GM12878 (cell line): Measurements from ENCODE around the gene GPR141. TPM values are rescaled to one million over a fixed set of nuclear protein-coding genes. Genes with fewer than 3 reads are reported as not detected.

Experiments used
- ATAC-seq: fragments of 200-7000 bp; cut with Tn5 transposase; 3 replicates; pipeline ENCODE4 v1.9.1; 2020; ENCODE audit warnings: mild to moderate bottlenecking, moderate library complexity
- BruUV-seq: library from RNA; stranded (reverse); fragments of 400-500 nt; replicated peaks from 2 replicates; lab custom pipeline; 2021; lab: Mats Ljungman, UMichigan
- CTCF ChIA-PET: fragments of 300-600 bp; sonication (Branson Sonifier 250); formaldehyde crosslinking; extraction: SDS; loops from one replicate; lab custom pipeline; 2021; ENCODE audit warnings: inconsistent platforms; lab: Yijun Ruan, JAX
- POLR2A ChIA-PET: fragments of 350-600 bp; formaldehyde crosslinking; extraction: SDS; loops from one replicate; lab custom pipeline; 2021; ENCODE audit warnings: inconsistent platforms; lab: Charles Lee
- RAD21 ChIA-PET: fragments of 300-600 bp; sonication (Branson Sonifier 250); formaldehyde crosslinking; loops from one replicate; lab custom pipeline; 2023; ENCODE audit warnings: antibody characterized with exemption; ENCODE audit not compliant: unreplicated experiment; lab: Charles Lee
- SMC1A ChIA-PET: fragments of 300-600 bp; sonication (Branson Sonifier 250); formaldehyde crosslinking; loops from one replicate; lab custom pipeline; 2023; ENCODE audit not compliant: unreplicated experiment, uncharacterized antibody; lab: Charles Lee
- DNase-seq: peaks from one replicate; pipeline ENCODE4 v3.0.0-alpha.2; 2011; ENCODE audit warnings: low read depth, low spot score
- FAIRE-seq: peaks from 3 replicates; lab custom pipeline; 2011; peaks lifted over from hg19 to GRCh38; lab: Jason Lieb, UNC
- H2AFZ ChIP-seq: 2 replicates; pipeline ENCODE4 v1.6.0; 2011; ENCODE audit warnings: low read depth, low read length, control low read depth; ENCODE audit not compliant: control insufficient read depth
- H3K27ac ChIP-seq: 2 replicates; pipeline ENCODE4 v1.5.1; 2011; ENCODE audit warnings: control low read depth; ENCODE audit not compliant: control insufficient read depth, insufficient read depth
- H3K27me3 ChIP-seq, 2 experiments: replicated peaks in 1 of 2; 2 replicates each; pipeline versions ENCODE4 v1.6.0 to v1.6.1; 2011; ENCODE audit warnings: low read length in 1 of 2; ENCODE audit not compliant: control insufficient read depth in 2 of 2, insufficient read depth in 2 of 2
- H3K36me3 ChIP-seq, 2 experiments: 2 replicates each; pipeline ENCODE4 v1.5.1; 2011; ENCODE audit warnings: low read length in 1 of 2; ENCODE audit not compliant: control insufficient read depth in 2 of 2, insufficient read depth in 2 of 2
- H3K4me1 ChIP-seq: 2 replicates; pipeline ENCODE4 v1.6.1; 2011; ENCODE audit warnings: mild to moderate bottlenecking, low read length, moderate library complexity, mixed read lengths; ENCODE audit not compliant: control insufficient read depth, insufficient read depth
- H3K4me2 ChIP-seq: 2 replicates; pipeline ENCODE4 v1.6.0; 2011; ENCODE audit warnings: control low read depth; ENCODE audit not compliant: control insufficient read depth, insufficient read depth
- H3K4me3 ChIP-seq: fragments of 200-600 bp; sonication (generic); 2 replicates; pipeline ENCODE4 v1.5.1; 2016
- H3K79me2 ChIP-seq: 2 replicates; pipeline ENCODE4 v1.6.0; 2011; ENCODE audit warnings: low read length; ENCODE audit not compliant: control insufficient read depth, insufficient read depth
- H3K9ac ChIP-seq: 2 replicates; pipeline ENCODE4 v1.8.0; 2011; ENCODE audit warnings: low read length, control low read depth, mixed read lengths; ENCODE audit not compliant: control insufficient read depth, insufficient read depth
- H3K9me3 ChIP-seq: replicated peaks from 3 replicates; pipeline ENCODE4 v1.5.1; 2011; ENCODE audit warnings: mild to moderate bottlenecking, low read length; ENCODE audit not compliant: control insufficient read depth, insufficient read depth
- H4K20me1 ChIP-seq: 2 replicates; pipeline ENCODE4 v1.6.0; 2011; ENCODE audit not compliant: control insufficient read depth, insufficient read depth
- ATF2 ChIP-seq: IDR thresholded peaks from 2 replicates; pipeline ENCODE4 v1.6.1; 2012; ENCODE audit warnings: low read length, inconsistent platforms
- BCLAF1 ChIP-seq: fragments of 450-650 bp; IDR thresholded peaks from 2 replicates; pipeline ENCODE4 v1.6.1; 2017; ENCODE audit warnings: antibody characterized with exemption, mild to moderate bottlenecking, moderate library complexity
- CHD2 ChIP-seq: IDR thresholded peaks from 2 replicates; pipeline ENCODE4 v1.6.1; 2011; ENCODE audit warnings: low read depth, low read length, improper control_type of control experiment, borderline replicate concordance
- DPF2 ChIP-seq: fragments of 450-650 bp; IDR thresholded peaks from 2 replicates; pipeline ENCODE4 v1.6.1; 2017; ENCODE audit warnings: mild to moderate bottlenecking
- MYC ChIP-seq: IDR thresholded peaks from 2 replicates; pipeline ENCODE4 v1.6.1; 2011; ENCODE audit warnings: mild to moderate bottlenecking, low read length, moderate library complexity, inconsistent platforms; ENCODE audit not compliant: insufficient read depth, insufficient replicate concordance, insufficient read length, severe bottlenecking
- NFXL1 ChIP-seq: fragments of 450-650 bp; IDR thresholded peaks from 2 replicates; pipeline ENCODE4 v1.6.1; 2017; ENCODE audit warnings: antibody characterized with exemption, mild to moderate bottlenecking, borderline replicate concordance
- POLR2AphosphoS5 ChIP-seq: IDR thresholded peaks from 2 replicates; pipeline ENCODE4 v1.6.1; 2011; ENCODE audit warnings: mild to moderate bottlenecking, low read length, inconsistent platforms
- SUPT20H ChIP-seq: IDR thresholded peaks from 2 replicates; pipeline ENCODE4 v1.6.1; 2011; ENCODE audit warnings: low read depth, mild to moderate bottlenecking, low read length, moderate library complexity, borderline replicate concordance; ENCODE audit not compliant: control insufficient read depth
- TCF12 ChIP-seq: IDR thresholded peaks from 2 replicates; pipeline ENCODE4 v1.6.1; 2011; ENCODE audit warnings: low read depth, mild to moderate bottlenecking, low read length
- WRNIP1 ChIP-seq: IDR thresholded peaks from 2 replicates; pipeline ENCODE4 v1.6.1; 2011; ENCODE audit warnings: low read depth, low read length, improper control_type of control experiment, borderline replicate concordance
- WGBS: methylation state at CpG from one replicate; pipeline ENCODE4 v1.1.6; 2016; ENCODE audit warnings: low lambda C conversion rate; ENCODE audit not compliant: insufficient replicate concordance, insufficient coverage; ENCODE audit errors: missing lambda C conversion rate; 5-methylcytosine and 5-hydroxymethylcytosine counted together
- in situ Hi-C: fragments of 300-500 bp; cut with MboI; formaldehyde crosslinking; loops from 9 replicates; pipeline ENCODE4 v1.14.3; 2018; ENCODE audit warnings: mixed read lengths
- intact Hi-C: fragments of 100-400 bp; cut with micrococcal nuclease; formaldehyde crosslinking; loops from one replicate; pipeline ENCODE4 v1.14.2; 2022; ENCODE audit not compliant: unreplicated experiment
- polyA plus RNA-seq, 11 experiments: library from polyadenylated mRNA; depleted of rRNA in 4 of 11; unstranded in 6 of 11; stranded (reverse) in 5 of 11; fragments of >200 nt; fragmentation: Nextera tagmentation in 4 of 11; fragmentation: Illumina TruSeq in 1 of 11; extraction: Ambion mirVana in 4 of 11; extraction: Trizol in 1 of 11; gene quantifications; 1 replicate in 1 of 11; 2 replicates in 10 of 11; pipeline versions ENCODE4 v1.2.1 to v1.2.3, GENCODE V29; 2011 to 2016; ENCODE audit warnings: inconsistent platforms in 2 of 11, missing spikeins in 2 of 11, low read depth in 1 of 11
- total RNA-seq, 4 experiments: library from RNA; depleted of rRNA in 3 of 4; stranded (reverse); fragments of >200 nt in 3 of 4; fragmentation: Illumina TruSeq in 1 of 4; extraction: Trizol in 1 of 4; gene quantifications; 2 replicates each; pipeline versions ENCODE4 v1.2.1 to v1.2.3, GENCODE V29; 2013 to 2021
- TF ChIP-seq, protein P1 (sequence below): fragments of 450-650 bp; IDR thresholded peaks from 2 replicates; pipeline ENCODE4 v1.6.1; 2016; ENCODE audit warnings: mild to moderate bottlenecking, moderate library complexity, borderline replicate concordance

The GPR141 gene
- total and polyA plus RNA-seq, 10 of the 15 experiments (the other 5 are each of a cell fraction or from before 2014, with no cell fraction given): 0.56 to 3.9 (median 1.2) TPM

DNA sequence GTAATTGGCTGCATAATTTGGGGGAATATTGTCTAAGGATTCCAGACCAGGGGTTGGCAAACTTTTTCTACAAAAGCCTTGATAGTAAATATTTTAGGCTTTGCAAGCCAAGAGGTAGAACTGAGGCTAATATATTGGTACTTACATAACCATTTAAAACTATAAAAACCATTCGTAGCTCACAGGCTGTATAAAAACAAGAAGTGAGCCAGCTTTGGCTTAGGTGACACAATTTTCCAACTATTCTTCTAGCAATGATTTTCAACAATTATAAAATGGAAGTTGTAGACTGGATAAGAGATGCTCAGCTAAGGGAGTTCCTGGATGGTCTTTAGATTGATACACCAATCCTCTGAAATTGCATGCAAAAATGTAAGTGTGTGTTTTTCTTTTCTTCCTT, 1.4 kb downstream of the GPR141 start:
- RAD21 ChIA-PET: interaction anchor here (0.9 to 1.6 kb wide), 3 partner anchors 17 to 44 kb away, joined by 3 to 9 read pairs (median 3); no protein-coding TSS in a partner anchor
- no TSS peak for BruUV-seq
- TF ChIP-seq CHD2: no peak
- TF ChIP-seq ATF2: no peak
- no peak for TF ChIP-seq DPF2
- TF ChIP-seq SUPT20H: no peak
- no peak for TF ChIP-seq NFXL1
- TF ChIP-seq, protein P1, sequence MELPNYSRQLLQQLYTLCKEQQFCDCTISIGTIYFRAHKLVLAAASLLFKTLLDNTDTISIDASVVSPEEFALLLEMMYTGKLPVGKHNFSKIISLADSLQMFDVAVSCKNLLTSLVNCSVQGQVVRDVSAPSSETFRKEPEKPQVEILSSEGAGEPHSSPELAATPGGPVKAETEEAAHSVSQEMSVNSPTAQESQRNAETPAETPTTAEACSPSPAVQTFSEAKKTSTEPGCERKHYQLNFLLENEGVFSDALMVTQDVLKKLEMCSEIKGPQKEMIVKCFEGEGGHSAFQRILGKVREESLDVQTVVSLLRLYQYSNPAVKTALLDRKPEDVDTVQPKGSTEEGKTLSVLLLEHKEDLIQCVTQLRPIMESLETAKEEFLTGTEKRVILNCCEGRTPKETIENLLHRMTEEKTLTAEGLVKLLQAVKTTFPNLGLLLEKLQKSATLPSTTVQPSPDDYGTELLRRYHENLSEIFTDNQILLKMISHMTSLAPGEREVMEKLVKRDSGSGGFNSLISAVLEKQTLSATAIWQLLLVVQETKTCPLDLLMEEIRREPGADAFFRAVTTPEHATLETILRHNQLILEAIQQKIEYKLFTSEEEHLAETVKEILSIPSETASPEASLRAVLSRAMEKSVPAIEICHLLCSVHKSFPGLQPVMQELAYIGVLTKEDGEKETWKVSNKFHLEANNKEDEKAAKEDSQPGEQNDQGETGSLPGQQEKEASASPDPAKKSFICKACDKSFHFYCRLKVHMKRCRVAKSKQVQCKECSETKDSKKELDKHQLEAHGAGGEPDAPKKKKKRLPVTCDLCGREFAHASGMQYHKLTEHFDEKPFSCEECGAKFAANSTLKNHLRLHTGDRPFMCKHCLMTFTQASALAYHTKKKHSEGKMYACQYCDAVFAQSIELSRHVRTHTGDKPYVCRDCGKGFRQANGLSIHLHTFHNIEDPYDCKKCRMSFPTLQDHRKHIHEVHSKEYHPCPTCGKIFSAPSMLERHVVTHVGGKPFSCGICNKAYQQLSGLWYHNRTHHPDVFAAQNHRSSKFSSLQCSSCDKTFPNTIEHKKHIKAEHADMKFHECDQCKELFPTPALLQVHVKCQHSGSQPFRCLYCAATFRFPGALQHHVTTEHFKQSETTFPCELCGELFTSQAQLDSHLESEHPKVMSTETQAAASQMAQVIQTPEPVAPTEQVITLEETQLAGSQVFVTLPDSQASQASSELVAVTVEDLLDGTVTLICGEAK: no peak
- TF ChIP-seq POLR2AphosphoS5: no peak
- no peak for TF ChIP-seq WRNIP1
- no peak for TF ChIP-seq TCF12
- TF ChIP-seq BCLAF1: no peak
- no peak for TF ChIP-seq MYC

More for the DNA sequence above, 1.4 kb downstream of the GPR141 start:
- SMC1A ChIA-PET: interaction anchor here (0.8 to 2.3 kb wide), 10 partner anchors 10 to 141 kb away, joined by 3 to 7 read pairs (median 4); no protein-coding TSS in a partner anchor
- CTCF ChIA-PET: interaction anchor here (0.6 to 5.0 kb wide), 5 partner anchors 14 to 234 kb away, joined by 3 to 22 read pairs (median 4); no protein-coding TSS in a partner anchor
- ATAC-seq: no peak
- intact Hi-C loops: loop anchor here (5.0 kb wide), 2 partner anchors 37 to 147 kb away; no protein-coding TSS in a partner anchor
- in situ Hi-C loops: no loop called here
- no peaks in the 10 kb centered on the region; the same call in none of the 2 replicates for H3K79me2 ChIP-seq
- peaks cover 25% of the 10 kb centered on the region for H3K4me1 ChIP-seq
- peak overlapping the region; percentile 60; the same call in 1 of the 2 replicates for H3K4me2 ChIP-seq
- WGBS: 82% methylated on average over 1 of the region's 1 CpG
- H3K9ac ChIP-seq: no peak overlapping the region
- no peak for FAIRE-seq
- H3K36me3 ChIP-seq: no peaks in the 10 kb centered on the region
- no peak for DNase-seq
- POLR2A ChIA-PET: interaction anchor here (1.5 to 3.0 kb wide), 2 partner anchors 10 to 23 kb away, joined by 8 to 12 read pairs; no protein-coding TSS in a partner anchor
- H3K9me3 ChIP-seq: no peaks in the 10 kb centered on the region
- no peak overlapping the region for H3K27ac ChIP-seq
- H2AFZ ChIP-seq: no peak overlapping the region
- H4K20me1 ChIP-seq: no peaks in the 10 kb centered on the region
- 0 out of 2 replicates have a peak overlapping the region, but pooled peaks have one; percentile 33 for H3K4me3 ChIP-seq
- no peaks in the 10 kb centered on the region for H3K27me3 ChIP-seq
